ENCODE results near the gene ZDHHC7. TPM values are rescaled to one million over a fixed set of nuclear protein-coding genes. Genes with fewer than 3 reads are reported as not detected.

The ZDHHC7 gene
- total RNA-seq, 1 donor from 2014 or later, result 34.1 TPM

GRCh38 chr16:84970447-84971127 lies 40.7 kb downstream of the ZDHHC7 start:
- intact Hi-C loops (cut with micrococcal nuclease), result loop anchor here (1.0 kb wide), 6 partner anchors 18 to 348 kb away; no protein-coding TSS in a partner anchor

GRCh38 chr16:84967828-84968227 lies 43.5 kb downstream of the ZDHHC7 start:
- intact Hi-C loops (cut with micrococcal nuclease), result no loop called here

- intact Hi-C loops (cut with micrococcal nuclease), result no loop called here
These were observed 45.6 kb downstream of the ZDHHC7 start for GRCh38 chr16:84965428-84966415.

- intact Hi-C loops (cut with micrococcal nuclease), result no loop called here
These were observed 46.8 kb downstream of the ZDHHC7 start for GRCh38 chr16:84964386-84965128.

GRCh38 chr16:84963066-84963465 lies 48.3 kb downstream of the ZDHHC7 start:
- intact Hi-C loops (cut with micrococcal nuclease), result no loop called here

GRCh38 chr16:84960942-84961341 lies 50.4 kb downstream of the ZDHHC7 start:
- intact Hi-C loops (cut with micrococcal nuclease), result no loop called here

GRCh38 chr16:84959784-84960417 lies 51.4 kb downstream of the ZDHHC7 start:
- intact Hi-C loops (cut with micrococcal nuclease), result loop anchor here (10.0 kb wide), 1 partner anchor 445 kb away; no protein-coding TSS in a partner anchor

GRCh38 chr16:84959045-84959576 lies 52.2 kb downstream of the ZDHHC7 start:
- intact Hi-C loops (cut with micrococcal nuclease), result loop anchor here (10.0 kb wide), 1 partner anchor 444 kb away; no protein-coding TSS in a partner anchor

GRCh38 chr16:84957792-84958191 lies 53.5 kb downstream of the ZDHHC7 start:
- intact Hi-C loops (cut with micrococcal nuclease), result loop anchor here (10.0 kb wide), 1 partner anchor 443 kb away; no protein-coding TSS in a partner anchor

GRCh38 chr16:84957192-84957591 lies 54.1 kb downstream of the ZDHHC7 start:
- intact Hi-C loops (cut with micrococcal nuclease), result loop anchor here (10.0 kb wide), 1 partner anchor 442 kb away; no protein-coding TSS in a partner anchor

GRCh38 chr16:84955427-84955826 lies 55.9 kb downstream of the ZDHHC7 start:
- intact Hi-C loops (cut with micrococcal nuclease), result loop anchor here (10.0 kb wide), 1 partner anchor 441 kb away; no protein-coding TSS in a partner anchor

GRCh38 chr16:84953190-84953746 lies 58.1 kb downstream of the ZDHHC7 start:
- intact Hi-C loops (cut with micrococcal nuclease), result loop anchor here (10.0 kb wide), 1 partner anchor 438 kb away; no protein-coding TSS in a partner anchor

GRCh38 chr16:84952335-84953189 lies 58.8 kb downstream of the ZDHHC7 start:
- intact Hi-C loops (cut with micrococcal nuclease), result loop anchor here (1.0 to 10.0 kb wide), 7 partner anchors 18 to 438 kb away; no protein-coding TSS in a partner anchor

- intact Hi-C loops (cut with micrococcal nuclease), result loop anchor here (10.0 kb wide), 1 partner anchor 436 kb away; no protein-coding TSS in a partner anchor
These were observed 60.4 kb downstream of the ZDHHC7 start for GRCh38 chr16:84950906-84951305.

GRCh38 chr16:84949772-84950436 lies 61.4 kb downstream of the ZDHHC7 start:
- intact Hi-C loops (cut with micrococcal nuclease), result loop anchor here (10.0 kb wide), 1 partner anchor 435 kb away; no protein-coding TSS in a partner anchor

- intact Hi-C loops (cut with micrococcal nuclease), result no loop called here
These were observed 62.3 kb downstream of the ZDHHC7 start for GRCh38 chr16:84948851-84949610.
